HG03439 (cell line): ENCODE measurements around the gene PTPRC.

Experiments
- ATAC-seq: cut with Tn5 transposase; IDR thresholded peaks from one replicate; pipeline ENCODE4 v1.9.1; 2021; ENCODE audit warnings: mild to moderate bottlenecking, moderate library complexity; ENCODE audit not compliant: unreplicated experiment

PTPRC gene

GRCh38 chr1:198619375-198620140, 19.3 kb upstream of the PTPRC start:
- ATAC-seq, result no peak

- no peak for ATAC-seq
Observed at GRCh38 chr1:198620218-198620617, 18.6 kb upstream of the PTPRC start.

DNA sequence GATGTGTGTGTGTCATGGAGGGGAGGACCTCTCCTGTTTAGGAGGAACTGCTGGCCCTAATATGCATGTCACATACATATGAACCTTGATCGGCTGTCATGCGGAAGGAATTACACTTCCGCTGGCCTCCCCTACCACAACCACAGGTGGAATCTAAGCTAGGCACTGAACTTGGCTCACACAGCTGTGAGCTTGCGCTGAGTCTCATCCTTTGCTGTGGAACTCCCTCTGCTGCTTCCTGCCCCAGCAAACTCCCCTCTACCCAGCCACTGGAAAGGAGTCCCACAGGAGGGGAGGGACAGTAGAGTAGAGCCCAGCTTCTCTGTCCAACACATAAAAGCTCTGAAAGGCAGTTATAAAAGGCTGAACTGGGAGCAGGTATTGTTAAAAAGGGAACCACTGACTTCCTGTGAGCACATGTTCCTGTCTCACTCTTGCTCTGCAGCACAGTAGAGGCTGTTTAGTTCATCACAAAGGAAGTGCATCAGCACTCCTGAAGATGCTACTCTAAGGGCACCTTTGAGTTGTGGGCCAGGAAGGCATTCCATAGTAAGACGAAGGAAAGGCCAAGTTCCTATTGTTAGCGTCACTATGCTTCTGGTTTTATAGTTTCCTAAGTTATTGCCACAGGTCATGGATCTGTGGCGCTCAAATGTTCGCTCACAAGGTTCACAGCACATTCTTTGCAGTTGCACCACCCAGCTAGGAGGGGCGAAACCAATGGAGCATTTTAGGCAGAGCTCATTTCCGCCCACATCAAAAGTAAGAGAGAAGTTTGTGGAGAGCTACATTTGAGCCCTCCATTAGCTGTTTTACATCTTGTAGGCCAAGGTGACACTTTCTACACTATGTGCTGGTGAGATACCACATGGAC, 17.7 kb upstream of the PTPRC start:
- peak; percentile 65 for ATAC-seq

- no peak for ATAC-seq
Observed at GRCh38 chr1:198622001-198622400, 16.8 kb upstream of the PTPRC start.

DNA sequence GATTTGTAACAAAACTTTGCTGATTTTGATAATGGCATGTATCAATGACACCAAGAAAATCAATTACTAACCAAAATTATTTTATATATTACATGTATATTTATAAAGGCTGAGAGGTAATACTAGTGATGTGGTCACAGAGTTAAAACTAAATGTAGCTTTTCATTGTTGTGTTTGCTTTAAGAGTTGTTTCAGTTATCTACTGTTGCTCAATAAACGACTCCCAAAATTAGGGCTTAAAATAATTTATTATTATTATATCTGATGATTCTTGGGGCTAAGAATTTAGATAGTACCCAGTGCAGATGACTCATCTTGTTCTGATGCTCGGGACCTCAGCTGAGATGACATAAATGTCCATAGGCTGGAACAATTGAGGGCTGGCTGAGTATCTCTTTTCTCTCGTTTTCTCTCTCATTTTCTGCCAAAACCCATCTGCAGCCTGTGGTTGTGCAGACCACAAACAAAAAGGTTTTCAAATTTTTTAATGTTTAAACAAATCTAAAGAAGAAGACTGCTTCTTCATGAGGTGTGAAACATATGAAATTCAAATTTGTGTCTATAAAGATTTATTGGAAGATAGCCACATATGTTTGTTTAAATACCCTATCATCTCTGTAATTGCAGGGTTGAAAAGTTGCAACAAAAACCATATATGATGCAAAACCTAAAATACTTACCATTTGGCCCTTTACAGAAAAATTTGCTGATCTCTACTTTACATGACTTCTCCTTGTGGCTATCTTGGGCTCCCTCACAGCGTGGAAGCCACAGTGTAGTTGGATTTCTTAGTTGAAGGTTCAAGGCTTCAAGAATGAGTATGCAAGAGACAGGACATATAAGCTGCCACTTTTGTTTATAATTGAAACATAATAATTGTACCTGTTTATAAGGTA, 14.8 kb upstream of the PTPRC start:
- peak; percentile 24 for ATAC-seq

GRCh38 chr1:198624648-198624980, 14.2 kb upstream of the PTPRC start:
- no peak for ATAC-seq

- ATAC-seq, result no peak
Observed at GRCh38 chr1:198627436-198628066, 11.3 kb upstream of the PTPRC start.

GRCh38 chr1:198628067-198628455, 10.8 kb upstream of the PTPRC start:
- ATAC-seq, result no peak

- ATAC-seq, result no peak
Observed at GRCh38 chr1:198629610-198630009, 9.2 kb upstream of the PTPRC start.

DNA sequence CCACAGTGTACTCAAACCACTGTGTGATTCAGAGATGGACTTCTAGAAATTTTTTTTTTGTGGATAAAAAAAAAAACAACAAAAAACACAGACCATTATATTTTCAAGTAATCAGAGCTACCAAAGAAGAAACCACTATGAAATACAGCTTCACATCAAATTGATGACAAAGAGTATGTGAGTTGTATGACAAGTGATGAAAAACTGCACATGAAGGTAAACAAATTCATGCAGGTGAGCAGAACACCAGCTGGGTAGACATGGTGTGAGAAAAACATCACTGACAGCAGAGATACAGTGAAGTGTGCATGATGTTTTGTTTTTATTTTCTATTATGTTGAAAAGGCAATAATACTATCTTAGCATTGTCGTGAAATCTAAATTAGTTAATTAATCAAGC, 8.0 kb upstream of the PTPRC start:
- ATAC-seq, result no peak

DNA sequence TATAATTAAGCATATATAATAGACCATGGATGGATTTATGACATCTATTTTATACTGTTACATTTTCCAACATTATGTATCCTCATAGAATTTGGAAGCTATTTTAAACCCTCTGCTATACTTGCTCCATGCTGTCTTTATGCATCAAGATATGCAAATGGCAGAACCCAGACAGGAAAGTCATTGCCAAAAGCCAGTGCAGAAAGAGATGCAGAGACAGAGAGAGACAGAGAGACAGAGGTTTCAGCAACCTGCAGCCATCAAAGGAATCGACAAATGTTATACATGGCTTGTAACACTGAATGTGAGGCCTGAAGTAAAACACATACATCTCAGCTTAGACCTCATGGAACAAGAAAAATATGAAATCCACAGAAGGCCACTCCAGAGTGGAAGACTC, 7.5 kb upstream of the PTPRC start:
- ATAC-seq, result no peak

GRCh38 chr1:198632007-198632406, 6.8 kb upstream of the PTPRC start:
- no peak for ATAC-seq

- ATAC-seq, result no peak
Observed at GRCh38 chr1:198633675-198634121, 5.1 kb upstream of the PTPRC start.

DNA sequence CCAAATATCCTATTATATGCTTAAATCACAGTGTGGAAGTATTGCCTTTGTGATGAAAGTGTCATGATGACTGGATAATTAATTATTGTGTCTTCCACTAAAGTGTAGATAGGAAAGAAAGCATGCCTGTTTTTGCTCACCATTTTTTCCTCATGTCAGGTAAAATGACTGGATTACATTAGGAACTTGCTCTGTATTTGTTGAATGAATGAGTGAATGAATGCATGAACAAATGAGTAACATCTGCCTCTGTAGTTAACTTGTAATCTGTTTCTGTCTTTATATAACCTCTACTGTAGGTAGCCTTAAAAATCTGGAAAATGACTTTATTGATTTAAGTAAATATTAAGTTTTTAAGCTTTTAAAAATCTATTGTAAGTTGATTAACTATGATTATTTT, 2.9 kb upstream of the PTPRC start:
- no peak for ATAC-seq

DNA sequence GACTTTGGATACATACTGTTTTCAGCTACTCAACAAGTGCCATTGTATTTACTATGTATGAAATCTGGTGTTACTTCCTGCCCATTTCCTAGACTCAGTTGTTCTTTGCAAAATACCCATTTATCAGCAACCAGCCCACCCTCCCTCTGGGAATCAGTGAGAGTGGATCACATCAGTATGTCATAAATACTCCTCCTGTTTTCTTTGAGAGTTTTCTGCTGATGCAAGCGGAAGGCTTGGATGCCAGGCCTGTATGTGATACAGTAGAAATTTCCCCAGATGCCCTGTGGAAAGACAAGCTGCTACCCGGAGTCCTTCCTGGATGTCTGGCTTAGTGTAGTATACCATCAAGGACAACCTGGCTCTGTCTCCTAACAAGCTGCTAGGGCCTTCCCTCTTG, 2.4 kb upstream of the PTPRC start:
- no peak for ATAC-seq

GRCh38 chr1:198637157-198637556, 1.7 kb upstream of the PTPRC start:
- ATAC-seq, result no peak

DNA sequence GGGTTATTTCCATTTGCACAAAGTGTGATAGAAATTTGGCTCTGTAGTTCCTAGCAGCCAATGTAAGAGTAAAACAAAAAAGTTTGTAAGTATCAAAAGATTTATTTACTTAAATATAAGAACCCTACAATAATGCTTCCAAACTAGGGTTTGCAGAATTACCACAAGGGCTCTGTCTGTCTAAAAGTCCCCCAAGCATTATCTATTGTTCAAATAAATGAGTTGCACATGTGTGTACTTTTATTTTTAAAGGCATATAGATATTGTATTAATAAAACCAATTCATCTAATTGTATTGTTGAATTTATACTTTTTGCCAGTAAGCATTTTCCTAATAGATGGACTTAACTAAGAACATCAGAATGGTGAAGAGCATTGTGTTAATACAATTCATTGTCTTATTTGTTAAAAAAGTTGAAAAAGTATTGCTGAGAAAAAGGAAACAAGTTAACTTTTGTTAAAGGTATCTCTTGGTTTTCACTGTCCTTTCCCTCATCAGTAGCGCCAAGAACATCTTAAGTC, 863 bp upstream of the PTPRC start:
- ATAC-seq, result no peak

GRCh38 chr1:198638441-198638840, 399 bp upstream of the PTPRC start:
- peak; percentile 34 for ATAC-seq

GRCh38 chr1:198639671-198640143, 867 bp downstream of the PTPRC start:
- ATAC-seq, result no peak

DNA sequence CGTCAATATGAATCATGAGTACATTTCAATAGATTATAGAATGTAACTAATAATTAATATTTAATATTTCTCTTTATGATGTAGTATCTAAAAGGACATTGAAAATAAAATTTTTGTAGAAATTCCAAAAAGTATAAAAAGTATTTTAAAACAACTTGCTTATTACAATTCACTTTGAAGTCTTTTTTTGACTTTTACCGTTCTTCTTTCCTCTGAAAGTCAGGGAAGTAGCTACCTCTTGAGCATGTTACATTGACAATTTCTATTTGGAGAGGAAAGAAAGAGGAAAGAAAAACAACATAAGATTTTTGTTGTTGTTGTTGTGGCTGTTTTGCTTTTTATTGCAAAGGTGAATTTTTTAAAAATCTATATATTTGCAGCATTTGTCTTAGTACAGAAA, 1.3 kb downstream of the PTPRC start:
- ATAC-seq, result no peak
